ENCODE results near the gene DUSP8. TPM values are rescaled to one million over a fixed set of nuclear protein-coding genes. Genes with fewer than 3 reads are reported as not detected.
"Not testable (repeated sequence)": the region's sequence is repeated elsewhere in the genome, so short reads cannot be mapped to it uniquely, and the experiment has no call there.

Gene DUSP8
- total RNA-seq, 4 donors from 2014 or later = 2.5 to 18.4 (median 13.2) TPM

DNA sequence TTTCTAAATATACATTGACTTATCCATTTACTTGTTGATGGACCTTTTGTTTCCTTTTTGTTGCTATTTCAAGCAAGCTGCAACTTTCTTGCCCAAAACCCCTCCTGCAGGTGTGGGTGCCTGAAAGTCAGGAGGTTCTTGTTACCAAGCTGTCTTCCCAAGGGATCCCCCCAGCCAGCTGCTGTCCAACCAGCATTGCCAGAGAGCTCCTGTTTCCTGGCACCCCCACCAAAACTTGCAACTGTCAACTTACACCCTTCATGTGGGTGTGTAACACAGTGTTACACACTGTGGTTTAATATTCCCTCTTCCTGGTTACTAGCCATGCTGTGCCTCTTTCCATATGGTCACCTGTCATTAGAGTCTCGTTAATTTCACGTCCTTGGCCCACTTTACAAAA lies 14.6 kb upstream of the DUSP8 start:
- H3K27ac ChIP-seq = no peak overlapping the region
- no peak overlapping the region for H3K4me3 ChIP-seq
- no peaks in the 10 kb centered on the region for H3K27me3 ChIP-seq
- H3K36me3 ChIP-seq = no peaks in the 10 kb centered on the region
- H3K4me1 ChIP-seq = no peaks in the 10 kb centered on the region
- no peaks in the 10 kb centered on the region for H3K9me3 ChIP-seq
- DNase-seq = no peak
- TF ChIP-seq, protein P1, sequence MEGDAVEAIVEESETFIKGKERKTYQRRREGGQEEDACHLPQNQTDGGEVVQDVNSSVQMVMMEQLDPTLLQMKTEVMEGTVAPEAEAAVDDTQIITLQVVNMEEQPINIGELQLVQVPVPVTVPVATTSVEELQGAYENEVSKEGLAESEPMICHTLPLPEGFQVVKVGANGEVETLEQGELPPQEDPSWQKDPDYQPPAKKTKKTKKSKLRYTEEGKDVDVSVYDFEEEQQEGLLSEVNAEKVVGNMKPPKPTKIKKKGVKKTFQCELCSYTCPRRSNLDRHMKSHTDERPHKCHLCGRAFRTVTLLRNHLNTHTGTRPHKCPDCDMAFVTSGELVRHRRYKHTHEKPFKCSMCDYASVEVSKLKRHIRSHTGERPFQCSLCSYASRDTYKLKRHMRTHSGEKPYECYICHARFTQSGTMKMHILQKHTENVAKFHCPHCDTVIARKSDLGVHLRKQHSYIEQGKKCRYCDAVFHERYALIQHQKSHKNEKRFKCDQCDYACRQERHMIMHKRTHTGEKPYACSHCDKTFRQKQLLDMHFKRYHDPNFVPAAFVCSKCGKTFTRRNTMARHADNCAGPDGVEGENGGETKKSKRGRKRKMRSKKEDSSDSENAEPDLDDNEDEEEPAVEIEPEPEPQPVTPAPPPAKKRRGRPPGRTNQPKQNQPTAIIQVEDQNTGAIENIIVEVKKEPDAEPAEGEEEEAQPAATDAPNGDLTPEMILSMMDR (IDR thresholded peaks at IDR 0.05) = no peak
- no peak for TF ChIP-seq POLR2A (IDR thresholded peaks at IDR 0.05)

DNA sequence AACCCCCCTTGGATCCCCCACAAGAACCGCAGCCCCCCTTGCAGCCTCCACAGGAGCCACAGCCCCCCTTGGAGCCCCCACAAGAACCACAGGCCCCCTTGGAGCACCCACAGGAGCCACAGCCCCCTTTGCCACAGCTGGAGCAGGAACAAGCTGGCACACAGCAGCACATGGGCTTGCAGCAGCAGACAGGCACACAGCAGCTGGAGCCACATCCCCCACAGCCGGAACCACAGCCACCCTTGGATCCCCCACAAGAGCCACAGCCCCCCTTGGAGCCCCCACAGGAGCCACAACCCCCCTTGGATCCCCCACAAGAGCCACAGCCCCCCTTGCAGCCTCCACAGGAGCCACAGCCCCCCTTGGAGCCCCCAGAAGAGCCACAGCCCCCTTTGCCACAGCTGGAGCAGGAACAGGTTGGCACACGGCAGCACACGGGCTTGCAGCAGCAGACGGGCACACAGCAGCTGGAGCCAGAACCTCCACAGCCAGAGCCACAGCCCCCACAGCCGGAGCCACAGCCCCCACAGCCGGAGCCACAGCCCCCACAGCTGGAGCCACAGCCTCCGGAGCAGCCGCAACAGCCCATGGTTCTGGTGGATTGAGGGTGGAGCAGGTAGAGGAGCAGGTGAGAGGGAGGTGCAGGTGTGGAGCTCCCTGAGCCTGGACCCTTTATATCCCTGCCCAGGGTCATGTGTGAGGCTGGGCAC lies 12.7 kb upstream of the DUSP8 start, which contains the start of gene KRTAP5-1:
Gene KRTAP5-1 (minus strand): TSS at position 623 of the 710 bp plus-strand sequence. CDS start 34 bp downstream, at position 589.
- not testable (repeated sequence) for H3K36me3 ChIP-seq, H3K27ac ChIP-seq, H3K4me3 ChIP-seq, H3K9me3 ChIP-seq, H3K4me1 ChIP-seq, DNase-seq, H3K27me3 ChIP-seq

GRCh38 chr11:1582909-1583308 lies 10.8 kb upstream of the DUSP8 start:
- not testable (repeated sequence) for H3K27ac ChIP-seq, H3K36me3 ChIP-seq, H3K9me3 ChIP-seq, H3K4me1 ChIP-seq, DNase-seq, H3K4me3 ChIP-seq, H3K27me3 ChIP-seq

DNA sequence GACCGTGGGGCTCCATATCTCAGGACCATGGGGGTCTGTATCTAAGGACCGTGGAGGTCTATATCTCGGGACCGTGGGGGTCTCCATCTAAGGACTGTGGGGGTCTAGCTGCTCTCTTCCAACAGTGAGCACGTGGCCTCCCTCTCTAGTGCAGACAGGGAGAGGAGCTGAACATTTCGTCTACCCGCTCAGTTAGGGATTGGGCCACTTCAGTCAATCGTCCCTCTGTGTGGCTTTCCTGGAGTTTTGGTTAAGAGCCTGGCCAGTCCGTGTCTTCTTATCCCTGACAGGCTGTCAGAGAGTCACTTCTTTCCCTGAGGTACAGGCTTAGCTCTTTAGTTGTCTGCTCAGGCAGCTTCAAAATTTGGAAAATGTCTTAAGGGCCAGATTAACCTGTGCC lies 9.9 kb upstream of the DUSP8 start:
- DNase-seq = no peak
- H3K4me3 ChIP-seq = no peak overlapping the region
- TF ChIP-seq POLR2A (IDR thresholded peaks at IDR 0.05) = no peak
- TF ChIP-seq, protein P1 (IDR thresholded peaks at IDR 0.05) = no peak

GRCh38 chr11:1576825-1577224 lies 4.8 kb upstream of the DUSP8 start:
- Histone ChIP-seq H3K4me3 (no peak overlapping the region), H3K4me1 (peaks cover 0 to 23% (median 10%) of the 10 kb centered on the region in 4 donors), H3K27me3 (no peaks in the 10 kb centered on the region), H3K36me3 (no peaks in the 10 kb centered on the region), H3K9me3 (peaks cover 0 to 5% (median 0%) of the 10 kb centered on the region in 4 donors), H3K27ac (no peak overlapping the region)
- no peak for DNase-seq
- TF ChIP-seq, protein P1 (IDR thresholded peaks at IDR 0.05) = no peak
- TF ChIP-seq POLR2A (IDR thresholded peaks at IDR 0.05) = no peak

More for the DNA sequence above, 9.9 kb upstream of the DUSP8 start:
- Histone ChIP-seq H3K4me1 (no peaks in the 10 kb centered on the region), H3K27me3 (no peaks in the 10 kb centered on the region), H3K9me3 (peaks cover 0 to 5% (median 0%) of the 10 kb centered on the region in 4 donors), H3K27ac (no peak overlapping the region), H3K36me3 (no peaks in the 10 kb centered on the region)

GRCh38 chr11:1575756-1576155 lies 3.7 kb upstream of the DUSP8 start:
- H3K9me3 ChIP-seq, H3K4me3 ChIP-seq, H3K36me3 ChIP-seq, H3K27ac ChIP-seq, H3K27me3 ChIP-seq: not testable (repeated sequence)
- DNase-seq = peak in 1 of 3 donors; percentile 43
- H3K4me1 ChIP-seq = peaks cover 0 to 33% (median 17%) of the 10 kb centered on the region in 4 donors

- peak overlapping the region in 2 of 4 donors; percentile 71 to 88 for H3K4me3 ChIP-seq
- peak overlapping the region in 1 of 4 donors; percentile 97 for H3K27ac ChIP-seq
- no peaks in the 10 kb centered on the region for H3K27me3 ChIP-seq
These were observed 2.8 kb upstream of the DUSP8 start for GRCh38 chr11:1574933-1575242.

More at GRCh38 chr11:1574933-1575242, 2.8 kb upstream of the DUSP8 start:
- H3K36me3 ChIP-seq = no peaks in the 10 kb centered on the region
- DNase-seq = no peak
- peaks cover 0 to 5% (median 0%) of the 10 kb centered on the region in 4 donors for H3K9me3 ChIP-seq
- TF ChIP-seq, protein P1 (IDR thresholded peaks at IDR 0.05) = no peak
- TF ChIP-seq POLR2A (IDR thresholded peaks at IDR 0.05) = no peak
- peaks cover 3 to 36% (median 25%) of the 10 kb centered on the region in 4 donors for H3K4me1 ChIP-seq

Data from Peyer's patch (tissue), 4 donors.